ENCODE measurements around the gene REEP6. TPM values are rescaled to one million over a fixed set of nuclear protein-coding genes. Genes with fewer than 3 reads are reported as not detected.

Gene REEP6
- total RNA-seq, 1 experiment from 2014 or later = 10.5 TPM

GRCh38 chr19:1512671-1513498, 21.9 kb downstream of the REEP6 start, which contains the start of gene ADAMTSL5:
TSS of gene ADAMTSL5 (minus strand) at chr19:1513019. CDS start at chr19:1510943, 2,076 bp downstream.
- DNase-seq = peak; percentile 58
- H3K27me3 ChIP-seq (ENCODE audit: insufficient read depth, low read length) = no peaks in the 10 kb centered on the region
- H3K18ac ChIP-seq (ENCODE audit: insufficient read length, low read depth, low read length) = no peak within 1 kb of the TSS
- Mint-ChIP-seq H3K36me3 (ENCODE audit: insufficient read depth in 1 of 3, low read depth in 3 of 3) (no peaks in the 10 kb centered on the region), H3K9me3 (peaks cover 0 to 13% of the 10 kb centered on the region in 2 experiments; a peak in 1 of 5 replicates), H3K27me3 (ENCODE audit: low read depth) (peaks cover 74% of the 10 kb centered on the region), H3K4me1 (peaks cover 13 to 14% of the 10 kb centered on the region in 2 experiments), H3K27ac (no peak within 1 kb of the TSS), H3K4me3 (peak within 1 kb of the TSS; percentile 37 to 66)
- no peak within 1 kb of the TSS for H3K14ac ChIP-seq (ENCODE audit: insufficient read depth, low read length)
- H3K79me2 ChIP-seq (ENCODE audit: insufficient read depth, low read length) = no peaks in the 10 kb centered on the region
- no peaks in the 10 kb centered on the region for H3K79me1 ChIP-seq (ENCODE audit: insufficient read depth, low read depth, low read length, poor library complexity, severe bottlenecking)
- H3K4me1 ChIP-seq (ENCODE audit: insufficient read depth, low read length) = no peaks in the 10 kb centered on the region
- no peak within 1 kb of the TSS for H2BK15ac ChIP-seq (ENCODE audit: low read depth, low read length)
- no peaks in the 10 kb centered on the region for H4K20me1 ChIP-seq (ENCODE audit: control insufficient read depth, insufficient read depth, insufficient read length)
- no peak; the same call in 2 of the 3 replicates for TF ChIP-seq CTCF (conservative IDR thresholded peaks at IDR 0.05)
- H3K4me2 ChIP-seq (ENCODE audit: insufficient read depth, insufficient read length, low read length) = no peak within 1 kb of the TSS
- H2BK120ac ChIP-seq (ENCODE audit: low read depth, low read length, poor library complexity, severe bottlenecking) = no peak within 1 kb of the TSS
- H4K91ac ChIP-seq (ENCODE audit: insufficient read length, low read depth, low read length) = no peak within 1 kb of the TSS
- no peak within 1 kb of the TSS for H3K56ac ChIP-seq (ENCODE audit: insufficient read length, low read depth, low read length)
- no peak within 1 kb of the TSS for H3K23ac ChIP-seq (ENCODE audit: insufficient read length, low read depth, low read length)
- no peaks in the 10 kb centered on the region for H3K23me2 ChIP-seq (ENCODE audit: insufficient read length, low read depth, low read length, poor library complexity, severe bottlenecking)
- no peak within 1 kb of the TSS for H4K5ac ChIP-seq (ENCODE audit: insufficient read length, low read depth, low read length)
- H2BK12ac ChIP-seq (ENCODE audit: insufficient read length, low read depth, low read length) = no peak within 1 kb of the TSS
- H2AFZ ChIP-seq (ENCODE audit: low read length) = no peak within 1 kb of the TSS
- no peak within 1 kb of the TSS for H2BK5ac ChIP-seq (ENCODE audit: insufficient read length, low read length)
- H3K4ac ChIP-seq (ENCODE audit: low read depth, low read length) = no peak within 1 kb of the TSS
- H2AK5ac ChIP-seq (ENCODE audit: insufficient read length, low read length) = no peak within 1 kb of the TSS
- H3K27ac ChIP-seq (ENCODE audit: insufficient read length, low read depth, low read length) = no peak within 1 kb of the TSS
- no CpG with 5 or more reads among the region's 78 CpGs for WGBS (ENCODE audit: extremely low coverage, insufficient read length, low lambda C conversion rate)
- no peaks in the 10 kb centered on the region for H3K9me3 ChIP-seq (ENCODE audit: control insufficient read depth, low read depth, low read length)
- H3T11ph ChIP-seq (ENCODE audit: low read length) = no peak within 1 kb of the TSS
- H3K9ac ChIP-seq (ENCODE audit: extremely low read depth, insufficient read length, low read length) = no peak within 1 kb of the TSS
- no peak within 1 kb of the TSS for H4K8ac ChIP-seq (replicated peaks; ENCODE audit: insufficient read length, low read depth, low read length)
- no peak within 1 kb of the TSS for H2BK20ac ChIP-seq (ENCODE audit: low read depth, low read length, poor library complexity, severe bottlenecking)
